ENCODE results near the gene PTPN13.

Gene PTPN13

DNA sequence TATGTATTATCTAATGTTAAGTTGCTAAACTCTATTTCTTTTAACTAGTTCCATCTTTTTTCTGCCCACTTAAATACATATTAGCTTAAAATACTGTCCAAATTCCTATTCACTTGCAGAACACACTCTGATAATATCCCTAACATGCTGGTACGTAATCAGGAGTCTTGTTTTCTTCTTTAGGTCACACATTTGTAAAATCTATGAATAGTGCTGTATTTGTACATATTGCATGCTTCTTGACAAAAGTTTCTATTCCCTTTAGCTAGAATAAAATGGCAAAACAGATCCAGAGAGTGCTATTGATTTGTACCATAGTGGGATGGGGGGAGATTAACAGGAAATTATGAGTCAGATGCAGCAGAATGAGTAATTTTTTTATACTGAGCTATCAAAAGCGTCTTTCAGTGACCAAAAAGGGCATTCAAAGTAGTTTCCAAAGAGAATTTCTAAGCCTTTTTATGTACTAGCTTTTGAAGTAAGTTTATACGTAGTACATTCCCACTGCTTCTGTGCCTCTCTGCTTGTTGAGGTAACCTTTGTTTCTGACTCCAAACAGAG lies 126.5 kb downstream of the PTPN13 start:
- TF ChIP-seq FOXP2 (optimal IDR thresholded peaks at IDR 0.05; ENCODE audit: borderline replicate concordance, extremely low read depth, extremely low read length, insufficient read depth) (no peak), POLR2AphosphoS5 (IDR thresholded peaks at IDR 0.05; ENCODE audit: low read depth, low read length) (no peak), TAF1 (IDR thresholded peaks at IDR 0.05; ENCODE audit: borderline replicate concordance, insufficient read depth, low read length) (no peak), SIN3A (IDR thresholded peaks at IDR 0.05; ENCODE audit: borderline replicate concordance, insufficient read depth, low read length) (no peak)
- TF ChIP-seq, protein P1, sequence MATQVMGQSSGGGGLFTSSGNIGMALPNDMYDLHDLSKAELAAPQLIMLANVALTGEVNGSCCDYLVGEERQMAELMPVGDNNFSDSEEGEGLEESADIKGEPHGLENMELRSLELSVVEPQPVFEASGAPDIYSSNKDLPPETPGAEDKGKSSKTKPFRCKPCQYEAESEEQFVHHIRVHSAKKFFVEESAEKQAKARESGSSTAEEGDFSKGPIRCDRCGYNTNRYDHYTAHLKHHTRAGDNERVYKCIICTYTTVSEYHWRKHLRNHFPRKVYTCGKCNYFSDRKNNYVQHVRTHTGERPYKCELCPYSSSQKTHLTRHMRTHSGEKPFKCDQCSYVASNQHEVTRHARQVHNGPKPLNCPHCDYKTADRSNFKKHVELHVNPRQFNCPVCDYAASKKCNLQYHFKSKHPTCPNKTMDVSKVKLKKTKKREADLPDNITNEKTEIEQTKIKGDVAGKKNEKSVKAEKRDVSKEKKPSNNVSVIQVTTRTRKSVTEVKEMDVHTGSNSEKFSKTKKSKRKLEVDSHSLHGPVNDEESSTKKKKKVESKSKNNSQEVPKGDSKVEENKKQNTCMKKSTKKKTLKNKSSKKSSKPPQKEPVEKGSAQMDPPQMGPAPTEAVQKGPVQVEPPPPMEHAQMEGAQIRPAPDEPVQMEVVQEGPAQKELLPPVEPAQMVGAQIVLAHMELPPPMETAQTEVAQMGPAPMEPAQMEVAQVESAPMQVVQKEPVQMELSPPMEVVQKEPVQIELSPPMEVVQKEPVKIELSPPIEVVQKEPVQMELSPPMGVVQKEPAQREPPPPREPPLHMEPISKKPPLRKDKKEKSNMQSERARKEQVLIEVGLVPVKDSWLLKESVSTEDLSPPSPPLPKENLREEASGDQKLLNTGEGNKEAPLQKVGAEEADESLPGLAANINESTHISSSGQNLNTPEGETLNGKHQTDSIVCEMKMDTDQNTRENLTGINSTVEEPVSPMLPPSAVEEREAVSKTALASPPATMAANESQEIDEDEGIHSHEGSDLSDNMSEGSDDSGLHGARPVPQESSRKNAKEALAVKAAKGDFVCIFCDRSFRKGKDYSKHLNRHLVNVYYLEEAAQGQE (IDR thresholded peaks at IDR 0.05; ENCODE audit: insufficient read depth in 1 of 2, low read depth in 2 of 2, low read length in 2 of 2) = no peak

- TF ChIP-seq SIN3A (IDR thresholded peaks at IDR 0.05; ENCODE audit: borderline replicate concordance, insufficient read depth, low read length) = no peak
Measured at GRCh38 chr4:86721412-86721811, 127.3 kb downstream of the PTPN13 start.

- TF ChIP-seq FOXP2 (optimal IDR thresholded peaks at IDR 0.05; ENCODE audit: borderline replicate concordance, extremely low read depth, extremely low read length, insufficient read depth) (no peak), POLR2AphosphoS5 (IDR thresholded peaks at IDR 0.05; ENCODE audit: low read depth, low read length) (no peak), TAF1 (IDR thresholded peaks at IDR 0.05; ENCODE audit: borderline replicate concordance, insufficient read depth, low read length) (no peak), SIN3A (IDR thresholded peaks at IDR 0.05; ENCODE audit: borderline replicate concordance, insufficient read depth, low read length) (no peak)
- TF ChIP-seq, protein P1 (IDR thresholded peaks at IDR 0.05; ENCODE audit: insufficient read depth in 1 of 2, low read depth in 2 of 2, low read length in 2 of 2) = no peak
Measured at GRCh38 chr4:86730310-86730709, 136.2 kb downstream of the PTPN13 start.

DNA sequence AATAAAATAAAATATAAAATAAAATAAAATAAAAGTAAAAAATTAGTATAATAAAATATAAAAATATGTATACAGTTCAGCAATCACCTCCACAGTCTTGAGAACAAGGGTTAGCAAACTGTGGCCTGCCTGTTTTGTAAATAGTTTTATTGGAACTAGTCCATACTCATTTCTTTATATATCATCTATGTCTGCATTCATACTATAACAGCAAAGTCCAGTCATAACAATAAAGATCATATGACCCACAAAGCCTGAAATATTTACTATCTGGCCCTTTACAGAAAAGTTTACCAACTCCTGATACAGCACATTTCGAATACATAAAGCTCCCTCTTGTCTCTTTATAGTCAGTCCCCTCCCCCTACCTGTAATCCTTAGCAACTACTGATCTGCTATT lies 143.1 kb downstream of the PTPN13 start:
- no peak for TF ChIP-seq FOXP2 (optimal IDR thresholded peaks at IDR 0.05; ENCODE audit: borderline replicate concordance, extremely low read depth, extremely low read length, insufficient read depth)
- no peak for TF ChIP-seq SIN3A (IDR thresholded peaks at IDR 0.05; ENCODE audit: borderline replicate concordance, insufficient read depth, low read length)
- no peak for TF ChIP-seq TAF1 (IDR thresholded peaks at IDR 0.05; ENCODE audit: borderline replicate concordance, insufficient read depth, low read length)
- TF ChIP-seq, protein P1 (IDR thresholded peaks at IDR 0.05; ENCODE audit: insufficient read depth in 1 of 2, low read depth in 2 of 2, low read length in 2 of 2) = no peak
- TF ChIP-seq POLR2AphosphoS5 (IDR thresholded peaks at IDR 0.05; ENCODE audit: low read depth, low read length) = no peak

- no peak for TF ChIP-seq POLR2AphosphoS5 (IDR thresholded peaks at IDR 0.05; ENCODE audit: low read depth, low read length)
- no peak for TF ChIP-seq FOXP2 (optimal IDR thresholded peaks at IDR 0.05; ENCODE audit: borderline replicate concordance, extremely low read depth, extremely low read length, insufficient read depth)
- TF ChIP-seq SIN3A (IDR thresholded peaks at IDR 0.05; ENCODE audit: borderline replicate concordance, insufficient read depth, low read length) = no peak
- TF ChIP-seq, protein P1 (IDR thresholded peaks at IDR 0.05; ENCODE audit: insufficient read depth in 1 of 2, low read depth in 2 of 2, low read length in 2 of 2) = no peak
- TF ChIP-seq TAF1 (IDR thresholded peaks at IDR 0.05; ENCODE audit: borderline replicate concordance, insufficient read depth, low read length) = no peak
Measured at GRCh38 chr4:86741846-86742245, 147.7 kb downstream of the PTPN13 start.
